T follicular helper cell (primary cell): ENCODE results near the gene CLIC5.
A peak's percentile ranks its signal among the peaks of the same experiment; 100 is the strongest.

ENCODE experiments used
- DNase-seq: peaks from one replicate; pipeline ENCODE4 v3.0.0-alpha.2; 2020; ENCODE audit warnings: low read depth

CLIC5 gene

GRCh38 chr6:46035242-46035641 is 19.6 kb upstream of the CLIC5 start:
- DNase-seq: no peak

GRCh38 chr6:46032110-46032998 is 16.7 kb upstream of the CLIC5 start:
- DNase-seq: no peak

GRCh38 chr6:46029602-46030001 is 13.9 kb upstream of the CLIC5 start:
- no peak for DNase-seq

GRCh38 chr6:46026307-46026706 is 10.6 kb upstream of the CLIC5 start:
- DNase-seq: no peak

- no peak for DNase-seq
Measured at GRCh38 chr6:46025573-46025972, 9.9 kb upstream of the CLIC5 start.

GRCh38 chr6:46024124-46024769 is 8.6 kb upstream of the CLIC5 start:
- DNase-seq: no peak

- DNase-seq: no peak
Measured at GRCh38 chr6:46023216-46023915, 7.7 kb upstream of the CLIC5 start.

GRCh38 chr6:46022106-46022948 is 6.7 kb upstream of the CLIC5 start:
- DNase-seq: no peak

GRCh38 chr6:46017726-46018125 is 2.1 kb upstream of the CLIC5 start:
- DNase-seq: no peak

GRCh38 chr6:46016063-46016608 is 476 bp upstream of the CLIC5 start:
- DNase-seq: no peak

GRCh38 chr6:46014511-46015118 is 1.0 kb downstream of the CLIC5 start:
- peak; percentile 7 for DNase-seq

- no peak for DNase-seq
Measured at GRCh38 chr6:46014046-46014445, 1.6 kb downstream of the CLIC5 start.

- DNase-seq: no peak
Measured at GRCh38 chr6:46013639-46014038, 2.0 kb downstream of the CLIC5 start.

GRCh38 chr6:46012834-46013233 is 2.8 kb downstream of the CLIC5 start:
- no peak for DNase-seq

GRCh38 chr6:46011188-46012085 is 4.2 kb downstream of the CLIC5 start:
- DNase-seq: peak; percentile 26

GRCh38 chr6:46010771-46011170 is 4.9 kb downstream of the CLIC5 start:
- DNase-seq: no peak

- DNase-seq: no peak
Measured at GRCh38 chr6:46010270-46010669, 5.4 kb downstream of the CLIC5 start.

GRCh38 chr6:46002264-46002663 is 13.4 kb downstream of the CLIC5 start:
- DNase-seq: no peak

GRCh38 chr6:46000905-46001304 is 14.8 kb downstream of the CLIC5 start:
- DNase-seq: no peak

GRCh38 chr6:45998524-45998923 is 17.1 kb downstream of the CLIC5 start:
- DNase-seq: no peak
